Endothelial cell of umbilical vein (primary cell): ENCODE data around the gene TMPRSS4. TPM values are rescaled to one million over a fixed set of nuclear protein-coding genes. Genes with fewer than 3 reads are reported as not detected.

Source experiments
- BruUV-seq: library from RNA; stranded (reverse); fragments of 400-500 nt; replicated peaks from 2 replicates; lab custom pipeline; 2021; lab: Mats Ljungman, UMichigan
- CTCF ChIA-PET: fragments of 300-600, 350-600 bp; sonication (Branson Sonifier 250); formaldehyde crosslinking; loops from one replicate; lab custom pipeline; 2021; ENCODE audit warnings: antibody characterized with exemption, inconsistent platforms; lab: Charles Lee
- POLR2A ChIA-PET: fragments of 300-600, 350-600 bp; sonication (Branson Sonifier 250); formaldehyde crosslinking; loops from one replicate; lab custom pipeline; 2021; ENCODE audit warnings: antibody characterized with exemption, inconsistent platforms; lab: Charles Lee
- DNase-seq: peaks from one replicate; pipeline ENCODE4 v3.0.0-alpha.2; 2011; ENCODE audit warnings: low read depth, low spot score
- FAIRE-seq: peaks from 2 replicates; lab custom pipeline; 2011; peaks lifted over from hg19 to GRCh38; lab: Jason Lieb, UNC
- H2AFZ ChIP-seq: 2 replicates; pipeline ENCODE4 v1.6.0; 2012; ENCODE audit warnings: low read depth, low read length, control low read depth, inconsistent platforms
- H3K27ac ChIP-seq: 2 replicates; pipeline ENCODE4 v1.5.1; 2011; ENCODE audit warnings: low read depth, mild to moderate bottlenecking, control low read depth, low read length, moderate library complexity; ENCODE audit not compliant: insufficient read depth
- H3K27me3 ChIP-seq, 2 experiments: 2 replicates each; pipeline versions ENCODE4 v1.6.0 to v1.6.1; 2011; ENCODE audit warnings: low read length in 2 of 2, mixed read lengths in 1 of 2; ENCODE audit not compliant: control insufficient read depth in 2 of 2, insufficient read depth in 2 of 2
- H3K36me3 ChIP-seq, 2 experiments: 2 replicates in 1 of 2; 3 replicates in 1 of 2; pipeline ENCODE4 v1.5.1; 2011; ENCODE audit warnings: low read length in 2 of 2, mild to moderate bottlenecking in 1 of 2, moderate library complexity in 1 of 2; ENCODE audit not compliant: control insufficient read depth in 2 of 2, insufficient read depth in 2 of 2; ENCODE audit errors: extremely low read depth in 1 of 2
- H3K4me1 ChIP-seq: 3 replicates; pipeline ENCODE4 v1.5.1; 2011; ENCODE audit warnings: mild to moderate bottlenecking, low read length; ENCODE audit not compliant: control insufficient read depth, insufficient read depth; ENCODE audit errors: extremely low read depth
- H3K4me2 ChIP-seq: 2 replicates; pipeline ENCODE4 v1.6.1; 2011; ENCODE audit warnings: low read length, control low read depth, mixed read lengths; ENCODE audit not compliant: insufficient read depth
- H3K4me3 ChIP-seq, 3 experiments: fragments of 200-600 bp in 1 of 3; sonication (generic), shearing (Covaris generic) in 1 of 3; replicated peaks in 1 of 3; 2 replicates each; pipeline ENCODE4 v1.5.1; 2011 to 2016; ENCODE audit warnings: control low read depth in 3 of 3, low read length in 3 of 3, mild to moderate bottlenecking in 2 of 3, inconsistent platforms in 1 of 3, low read depth in 1 of 3, moderate library complexity in 1 of 3; ENCODE audit not compliant: insufficient read depth in 1 of 3
- H3K79me2 ChIP-seq: 2 replicates; pipeline ENCODE4 v1.6.0; 2012; ENCODE audit warnings: low read length, inconsistent platforms; ENCODE audit not compliant: control insufficient read depth, insufficient read depth
- H3K9ac ChIP-seq: replicated peaks from 2 replicates; pipeline ENCODE3; 2011; ENCODE audit warnings: low read length, control low read depth; ENCODE audit not compliant: insufficient read depth; ENCODE audit errors: extremely low read depth
- H3K9me1 ChIP-seq: replicated peaks from 3 replicates; pipeline ENCODE4 v1.6.0; 2011; ENCODE audit warnings: mild to moderate bottlenecking, low read length; ENCODE audit not compliant: control insufficient read depth, insufficient read depth; ENCODE audit errors: extremely low read depth
- H3K9me3 ChIP-seq: replicated peaks from 2 replicates; pipeline ENCODE4 v1.5.1; 2012; ENCODE audit warnings: low read length, inconsistent platforms; ENCODE audit not compliant: control insufficient read depth, insufficient read depth
- H4K20me1 ChIP-seq: replicated peaks from 2 replicates; pipeline ENCODE3; 2011; ENCODE audit warnings: mild to moderate bottlenecking, low read length; ENCODE audit not compliant: control insufficient read depth, insufficient read depth; ENCODE audit errors: extremely low read depth
- CTCF ChIP-seq, 2 donors: IDR thresholded peaks; 1 replicate in 1 of 2; 2 replicates in 1 of 2; pipeline ENCODE4 v1.5.1; 2011; ENCODE audit warnings: low read length in 2 of 2, mild to moderate bottlenecking in 2 of 2, moderate library complexity in 2 of 2, control low read depth in 1 of 2, inconsistent platforms in 1 of 2, low read depth in 1 of 2; ENCODE audit not compliant: insufficient read depth in 1 of 2; ENCODE audit errors: extremely low read depth in 1 of 2
- EZH2 ChIP-seq: IDR thresholded peaks from 2 replicates; pipeline ENCODE4 v1.6.1; 2012; ENCODE audit warnings: borderline replicate concordance, low read depth, mild to moderate bottlenecking, moderate library complexity, low read length, inconsistent platforms; ENCODE audit not compliant: severe bottlenecking
- FOS ChIP-seq: IDR thresholded peaks from 2 replicates; pipeline ENCODE4 v1.6.1; 2011; ENCODE audit warnings: mild to moderate bottlenecking, low read length, moderate library complexity, borderline replicate concordance; ENCODE audit not compliant: insufficient read depth
- GATA2 ChIP-seq: IDR thresholded peaks from 2 replicates; pipeline ENCODE4 v1.7.0; 2011; ENCODE audit warnings: low read depth, mild to moderate bottlenecking, moderate library complexity, mixed read lengths, low read length; ENCODE audit not compliant: insufficient read length, insufficient read depth
- JUN ChIP-seq: IDR thresholded peaks from 2 replicates; pipeline ENCODE4 v1.6.1; 2011; ENCODE audit warnings: borderline replicate concordance, low read depth; ENCODE audit not compliant: insufficient read length, insufficient read depth
- MYC ChIP-seq: IDR thresholded peaks from one replicate; pipeline ENCODE4 v1.6.1; 2011; ENCODE audit warnings: mild to moderate bottlenecking, low read depth, low read length
- POLR2A ChIP-seq: IDR thresholded peaks from 2 replicates; pipeline ENCODE4 v1.6.1; 2012; ENCODE audit warnings: low read depth, mild to moderate bottlenecking, control low read depth, low read length
- POLR2AphosphoS5 ChIP-seq: IDR thresholded peaks from 2 replicates; pipeline ENCODE4 v1.6.1; 2012; ENCODE audit warnings: low read depth, mild to moderate bottlenecking, control low read depth, low read length, moderate library complexity; ENCODE audit not compliant: insufficient read depth
- dilution Hi-C: fragments of 300-500 bp; cut with MboI; formaldehyde crosslinking; loops from one replicate; pipeline ENCODE4 v1.15.0; 2019; ENCODE audit warnings: low sequenced_read_pairs; ENCODE audit not compliant: extremely low pct_ligation_motif_present
- intact Hi-C: fragments of 100-400 bp; cut with micrococcal nuclease; formaldehyde crosslinking; loops from one replicate; pipeline ENCODE4 v1.10.0; 2022
- polyA plus RNA-seq, 4 experiments: library from polyadenylated mRNA; depleted of rRNA in 3 of 4; stranded (reverse) in 3 of 4; unstranded in 1 of 4; fragments of >200 nt; gene quantifications; 2 replicates each; pipeline versions ENCODE4 v1.2.1 to v1.2.3, GENCODE V29; 2011 to 2012; ENCODE audit warnings: missing spikeins in 1 of 4
- total RNA-seq: library from RNA; stranded (reverse); gene quantifications from 2 replicates; pipeline ENCODE4 v1.2.3, GENCODE V29; 2021
- TF ChIP-seq, protein P1 (sequence below): IDR thresholded peaks from 2 replicates; pipeline ENCODE4 v1.6.1; 2011; ENCODE audit not compliant: insufficient read depth, insufficient read length

The TMPRSS4 gene
- total and polyA plus RNA-seq, 2 donors (not counting 3 experiments of a cell fraction or from before 2014, with no cell fraction given), result not detected

GRCh38 chr11:118045191-118045590 is 31.7 kb upstream of the TMPRSS4 start:
- no TSS peak for BruUV-seq
- intact Hi-C loops, result no loop called here
- no peaks in the 10 kb centered on the region for H4K20me1 ChIP-seq
- DNase-seq (no peak), FAIRE-seq (no peak)
- no peaks in the 10 kb centered on the region for H3K9me1 ChIP-seq
- no peak overlapping the region for H3K9ac ChIP-seq
- TF ChIP-seq POLR2A, result no peak
- no peak for TF ChIP-seq CTCF (IDR thresholded peaks at IDR 0.05; ENCODE audit: extremely low read depth in 1 of 2, insufficient read depth in 1 of 2, low read depth in 1 of 2, low read length in 2 of 2)
- no peak for TF ChIP-seq EZH2
- TF ChIP-seq, protein P1, sequence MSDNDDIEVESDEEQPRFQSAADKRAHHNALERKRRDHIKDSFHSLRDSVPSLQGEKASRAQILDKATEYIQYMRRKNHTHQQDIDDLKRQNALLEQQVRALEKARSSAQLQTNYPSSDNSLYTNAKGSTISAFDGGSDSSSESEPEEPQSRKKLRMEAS, result no peak
- TF ChIP-seq MYC, result no peak
- no peak for TF ChIP-seq POLR2AphosphoS5
- no peak for TF ChIP-seq GATA2
- no peak for TF ChIP-seq JUN
- TF ChIP-seq FOS, result no peak
- no peaks in the 10 kb centered on the region for H3K79me2 ChIP-seq
- peaks cover 15 to 19% of the 10 kb centered on the region in 2 experiments for H3K27me3 ChIP-seq
- no peak overlapping the region for H2AFZ ChIP-seq
- dilution Hi-C loops, result no loop called here
- H3K4me2 ChIP-seq, result no peak overlapping the region
- H3K9me3 ChIP-seq, result no peaks in the 10 kb centered on the region
- no peak overlapping the region for H3K4me3 ChIP-seq
- ChIA-PET CTCF (interaction anchor here (0.7 kb wide), 1 partner anchor 8 kb away, joined by 3 read pairs; no protein-coding TSS in a partner anchor), POLR2A (interaction anchor here (0.6 kb wide), 1 partner anchor 136 kb away, joined by 7 read pairs; no protein-coding TSS in a partner anchor)
- no peaks in the 10 kb centered on the region for H3K4me1 ChIP-seq
- H3K27ac ChIP-seq, result no peak overlapping the region
- no peaks in the 10 kb centered on the region for H3K36me3 ChIP-seq
